GM19395 (cell line): Measurements from ENCODE around the gene CD151.

Experiments
- ATAC-seq: cut with Tn5 transposase; IDR thresholded peaks from one replicate; pipeline ENCODE4 v1.9.1; 2021; ENCODE audit warnings: mild to moderate bottlenecking, moderate library complexity; ENCODE audit not compliant: unreplicated experiment

The CD151 gene

GRCh38 chr11:869399-870126 lies 36.8 kb downstream of the CD151 start:
- ATAC-seq, result no peak

- ATAC-seq, result no peak
Measured at GRCh38 chr11:870127-870413, 37.3 kb downstream of the CD151 start.

DNA sequence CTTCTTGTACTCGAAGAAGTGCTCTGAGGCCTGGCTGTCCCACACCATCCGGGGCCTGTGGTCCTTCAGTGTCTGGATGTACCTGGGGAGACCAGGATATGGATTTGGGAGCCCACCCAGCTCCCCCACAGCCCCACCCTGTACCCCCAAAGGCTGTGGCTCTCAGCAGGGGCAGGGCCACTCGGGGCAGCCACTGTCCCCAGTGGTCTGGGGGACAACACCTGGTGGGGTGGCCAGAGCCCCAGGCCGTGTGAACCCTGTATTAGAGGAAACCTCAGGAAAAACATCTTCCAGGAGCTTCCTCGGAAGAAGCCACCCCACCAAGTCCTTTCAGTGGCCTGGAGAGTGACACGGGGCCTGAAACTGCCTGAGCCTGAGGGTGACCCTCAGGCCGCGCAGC lies 37.7 kb downstream of the CD151 start:
- no peak for ATAC-seq

DNA sequence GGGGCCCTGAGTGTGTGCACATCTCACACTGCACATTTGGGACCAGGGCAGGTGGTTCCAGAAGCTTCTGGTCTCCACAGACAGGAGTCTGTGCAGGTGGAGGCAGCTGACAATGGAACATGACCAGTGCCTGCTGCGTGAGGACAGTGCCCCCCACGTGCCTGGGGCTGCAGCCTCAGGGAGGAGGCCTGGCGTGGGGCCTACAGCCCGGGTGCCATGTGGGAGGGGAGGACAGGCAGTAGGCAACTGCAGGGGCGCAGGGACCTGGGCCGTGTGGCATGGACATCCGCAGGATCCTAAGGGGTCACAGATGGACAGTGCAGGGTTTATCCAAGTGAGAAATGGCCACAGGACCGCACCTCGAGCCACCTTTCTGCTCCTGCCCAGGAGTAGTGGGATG lies 38.7 kb downstream of the CD151 start:
- no peak for ATAC-seq

DNA sequence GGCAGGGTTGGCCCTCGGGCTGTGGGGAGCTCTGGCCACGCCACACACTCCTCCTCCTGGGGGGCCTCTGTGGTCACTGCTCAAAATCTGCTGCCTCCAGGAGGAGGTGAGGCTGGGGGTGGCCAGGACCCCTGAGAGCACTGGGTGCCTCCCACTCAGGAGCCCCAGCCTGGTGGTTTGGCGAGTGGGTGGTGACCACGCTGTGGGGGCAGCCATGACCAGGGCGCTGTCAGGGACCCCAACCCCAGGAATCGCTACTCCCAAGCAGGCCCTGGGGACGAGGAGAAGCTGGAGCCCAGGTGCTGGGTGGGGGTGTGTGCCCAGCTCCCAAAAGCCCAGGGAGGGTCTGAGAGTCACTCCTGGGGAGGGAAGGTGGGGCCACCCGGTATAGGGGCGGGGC lies 40.0 kb downstream of the CD151 start:
- no peak for ATAC-seq

DNA sequence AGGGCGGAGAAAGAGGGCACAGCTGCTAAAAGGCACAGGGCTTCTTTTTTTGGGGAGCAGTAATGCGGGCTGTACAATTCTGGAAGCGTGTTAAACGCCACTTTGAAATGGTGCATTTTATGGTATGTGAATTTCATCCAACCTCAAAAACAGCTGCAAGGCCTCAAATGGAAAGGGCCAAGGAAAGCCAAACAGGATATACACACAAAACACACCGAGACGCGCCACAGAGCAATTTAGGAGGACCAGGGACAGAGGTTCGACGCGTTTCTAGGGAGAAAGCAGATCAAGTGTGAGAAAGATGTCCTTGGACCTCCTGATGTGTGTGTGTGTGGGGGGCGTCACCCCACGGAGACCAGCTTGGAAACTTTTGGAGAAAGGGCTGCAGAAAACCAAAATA lies 41.0 kb downstream of the CD151 start:
- ATAC-seq, result no peak

- ATAC-seq, result no peak
Measured at GRCh38 chr11:875203-875602, 42.5 kb downstream of the CD151 start.

DNA sequence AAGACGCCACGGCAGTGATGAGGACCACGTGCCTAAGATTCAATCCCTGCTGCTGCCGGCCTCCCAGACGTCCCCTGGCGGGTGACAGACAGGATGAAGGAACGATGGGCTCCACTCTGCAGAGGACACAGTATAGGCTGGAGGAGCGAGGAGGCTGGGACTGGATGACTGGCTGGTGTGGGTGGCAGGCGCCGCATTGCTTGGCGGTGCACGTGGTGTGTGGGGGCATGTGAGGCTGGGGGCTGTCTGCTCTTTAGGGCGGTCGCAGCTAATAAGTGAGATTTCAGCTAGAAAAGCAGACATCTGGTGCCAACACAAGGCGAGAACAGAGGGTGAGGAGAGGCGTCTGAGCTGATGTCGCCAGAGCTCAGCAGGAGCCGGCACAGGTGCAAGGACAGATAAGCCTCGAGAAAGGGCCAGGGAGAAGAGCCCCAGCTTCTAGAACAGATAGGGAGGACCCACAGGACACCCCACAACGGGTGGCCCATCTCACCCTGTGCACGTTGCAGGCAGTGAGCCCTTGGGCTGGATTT lies 43.1 kb downstream of the CD151 start:
- no peak for ATAC-seq

DNA sequence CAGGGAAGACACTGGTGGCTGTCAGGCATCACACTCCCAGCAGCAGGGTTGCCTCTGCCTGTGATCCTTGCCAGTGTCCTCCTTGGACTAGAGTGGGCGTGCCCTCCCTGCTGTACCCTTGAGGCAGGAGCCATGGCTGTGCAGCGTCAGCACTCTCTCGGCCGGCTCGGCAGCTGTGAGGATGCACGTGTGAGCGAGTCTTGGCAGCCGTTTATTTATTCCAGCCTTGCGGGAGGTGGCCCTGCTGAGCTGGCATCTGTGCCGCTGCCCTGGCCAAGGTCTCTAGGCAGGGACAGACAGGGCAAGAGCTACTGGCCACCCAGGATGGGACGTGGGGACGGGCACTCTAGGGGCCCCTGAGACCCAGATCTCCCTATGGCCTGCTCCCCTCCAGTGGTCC lies 43.8 kb downstream of the CD151 start:
- ATAC-seq, result no peak

GRCh38 chr11:877565-877964 lies 44.8 kb downstream of the CD151 start:
- ATAC-seq, result no peak

DNA sequence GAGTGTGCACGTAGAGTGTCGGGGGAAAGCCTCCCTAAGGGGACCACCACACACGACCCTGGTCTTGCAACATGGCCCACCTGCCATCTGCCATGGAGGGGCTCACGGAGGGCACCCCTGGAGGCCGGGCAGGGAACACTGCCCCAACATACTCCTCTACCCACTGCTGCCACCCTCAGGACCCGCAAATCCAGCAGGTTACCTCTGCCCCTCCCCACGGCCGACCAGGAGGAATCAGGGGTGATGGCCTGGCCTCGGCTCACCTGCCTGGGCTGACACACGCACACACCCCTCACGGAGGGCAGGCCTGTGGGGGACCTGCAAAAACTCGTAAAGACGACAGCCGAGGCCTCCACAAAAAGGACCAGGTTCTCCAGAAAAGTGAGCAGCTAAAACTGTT lies 47.7 kb downstream of the CD151 start:
- ATAC-seq, result no peak

DNA sequence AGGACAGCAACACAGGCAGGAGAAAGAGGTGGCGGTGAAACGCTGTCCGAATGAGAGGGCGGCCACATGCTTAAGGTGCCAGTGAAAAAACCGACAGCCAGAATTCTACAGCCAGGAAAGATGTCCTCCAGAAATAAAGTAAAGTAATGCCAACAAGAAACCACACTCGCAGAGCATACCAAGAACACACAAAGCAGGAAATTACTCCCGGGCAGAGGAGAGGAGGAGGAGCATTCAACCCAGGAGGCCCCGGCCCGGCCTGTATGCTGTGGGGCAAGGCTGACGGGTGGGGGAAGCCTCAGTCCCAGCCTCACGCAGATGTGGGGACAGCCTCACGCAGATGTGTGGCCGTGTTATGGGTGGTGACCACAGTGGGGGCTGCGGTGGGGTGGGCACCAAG lies 49.8 kb downstream of the CD151 start:
- no peak for ATAC-seq

DNA sequence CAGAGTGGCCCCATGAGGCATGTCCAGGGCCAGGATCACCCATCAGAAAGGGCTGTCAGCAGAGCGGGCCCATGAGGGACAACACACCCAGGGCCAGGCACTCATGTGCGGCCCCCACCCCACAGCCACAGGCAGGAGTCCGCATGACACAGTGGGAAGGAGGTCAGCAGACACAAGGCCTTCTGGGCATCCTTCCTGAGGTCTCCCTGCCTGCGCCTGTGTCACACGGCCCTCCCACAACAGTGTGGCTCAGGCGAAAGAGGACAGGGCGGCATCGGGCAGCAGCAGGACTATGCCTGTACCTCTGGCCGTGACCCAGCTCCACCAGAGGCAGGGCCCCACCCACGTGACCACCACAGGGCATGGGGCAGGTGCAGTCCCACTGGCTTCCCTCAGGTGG lies 50.8 kb downstream of the CD151 start:
- ATAC-seq, result no peak

DNA sequence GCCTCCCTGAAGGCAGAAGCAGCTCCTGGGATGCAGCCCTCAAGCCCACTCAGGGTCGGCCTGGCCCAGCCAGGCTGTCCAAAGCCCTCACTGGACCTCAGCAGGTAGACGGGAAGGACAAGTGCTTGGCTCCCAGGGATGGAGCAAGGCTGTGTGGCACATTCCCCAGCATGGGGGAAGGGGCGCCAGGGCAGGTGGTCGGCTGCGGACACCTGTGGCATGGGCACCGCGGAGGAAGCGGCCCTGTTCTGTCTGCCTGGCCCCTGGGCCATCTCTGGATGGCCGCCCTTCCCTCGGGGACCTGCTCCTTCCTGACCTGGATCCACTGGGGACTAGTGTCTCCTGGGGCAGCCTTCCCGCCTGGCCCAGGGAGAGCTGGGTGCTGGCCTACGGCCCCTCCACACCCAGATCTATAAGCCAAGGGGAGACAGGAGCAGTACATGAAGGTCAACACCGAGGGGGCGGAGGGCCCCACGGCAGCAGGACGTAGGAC lies 51.9 kb downstream of the CD151 start:
- no peak for ATAC-seq

DNA sequence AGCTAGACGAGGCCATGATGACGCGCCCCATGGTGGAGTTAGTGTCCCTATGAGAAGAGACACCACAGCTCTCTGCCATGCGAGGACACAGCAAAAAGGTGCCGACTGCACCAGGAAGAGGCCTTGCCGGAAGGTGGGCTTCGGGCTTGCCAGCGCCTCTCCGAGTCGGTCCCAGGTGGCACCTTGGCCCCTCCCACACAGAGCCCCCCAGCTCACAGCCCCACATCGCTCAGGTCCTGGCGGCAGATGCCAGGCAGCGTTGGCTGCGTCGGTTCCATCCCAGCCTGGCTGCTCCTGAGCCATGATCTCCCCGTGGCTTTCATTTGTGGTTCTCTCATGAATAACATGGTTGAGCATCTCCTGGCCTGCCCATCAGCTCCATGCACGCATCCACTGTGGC lies 53.8 kb downstream of the CD151 start:
- ATAC-seq, result no peak

DNA sequence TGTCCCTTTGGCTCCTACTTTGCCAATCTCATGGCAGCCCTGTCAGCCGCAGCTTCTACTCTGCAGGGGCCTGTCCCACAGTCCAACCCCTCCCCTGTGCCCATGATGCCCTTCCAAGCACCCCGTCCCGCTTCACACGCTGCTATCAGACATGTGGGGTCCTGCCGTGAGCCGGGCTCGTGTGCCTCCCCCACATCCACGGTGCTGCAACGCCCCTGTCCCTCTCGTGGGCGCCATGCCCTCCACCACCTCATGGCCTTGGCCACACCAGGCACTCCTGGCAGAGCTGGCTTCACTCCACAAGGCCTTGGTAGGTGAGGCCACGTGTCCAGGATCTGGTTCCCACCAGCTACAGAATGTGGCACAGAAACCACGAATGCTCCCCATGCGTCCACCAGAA lies 54.8 kb downstream of the CD151 start:
- ATAC-seq, result no peak
